IMR-90 (cell line): ENCODE data around the gene DSCAM. TPM values are rescaled to one million over a fixed set of nuclear protein-coding genes. Genes with fewer than 3 reads are reported as not detected.

Experiments used
- ATAC-seq: fragments of 200-7000 bp; cut with Tn5 transposase; 2 replicates; pipeline ENCODE4 v1.9.1; 2020; ENCODE audit warnings: low read depth, mild to moderate bottlenecking, moderate library complexity
- BruUV-seq: library from RNA; stranded (reverse); fragments of 400-500 nt; replicated peaks from 2 replicates; lab custom pipeline; 2021; lab: Mats Ljungman, UMichigan
- CTCF ChIA-PET: fragments of 300-600 bp; formaldehyde crosslinking; extraction: SDS; loops from one replicate; lab custom pipeline; 2021; ENCODE audit warnings: antibody characterized with exemption; lab: Yijun Ruan, JAX
- POLR2A ChIA-PET: fragments of 300-600 bp; sonication (Branson Sonifier 250); formaldehyde crosslinking; loops from one replicate; lab custom pipeline; 2022; ENCODE audit warnings: antibody characterized with exemption; ENCODE audit not compliant: unreplicated experiment; lab: Charles Lee
- DNase-seq: peaks from one replicate; pipeline ENCODE4 v3.0.0; 2013
- H2AFZ ChIP-seq: replicated peaks from 2 replicates; pipeline ENCODE3; 2013; ENCODE audit warnings: low read length, mild to moderate bottlenecking; ENCODE audit not compliant: poor library complexity
- H2AK5ac ChIP-seq: 2 replicates; pipeline ENCODE4 v1.6.1; 2013; ENCODE audit warnings: low read depth, low read length, inconsistent platforms
- H2AK9ac ChIP-seq: replicated peaks from 2 replicates; pipeline ENCODE3; 2013; ENCODE audit warnings: mild to moderate bottlenecking, low read depth, low read length, moderate library complexity; ENCODE audit not compliant: poor library complexity
- H2BK120ac ChIP-seq: 2 replicates; pipeline ENCODE4 v1.6.1; 2013; ENCODE audit warnings: low read depth, low read length, inconsistent platforms
- H2BK15ac ChIP-seq: 3 replicates; pipeline ENCODE4 v1.6.1; 2013; ENCODE audit warnings: low read depth, low read length, inconsistent platforms
- H2BK20ac ChIP-seq: 2 replicates; pipeline ENCODE4 v1.6.1; 2013; ENCODE audit warnings: low read depth, mild to moderate bottlenecking, inconsistent platforms, low read length, moderate library complexity
- H2BK5ac ChIP-seq: 2 replicates; pipeline ENCODE4 v1.6.1; 2013; ENCODE audit warnings: mild to moderate bottlenecking, low read depth, low read length, inconsistent platforms; ENCODE audit not compliant: poor library complexity, severe bottlenecking
- H3K14ac ChIP-seq: replicated peaks from 2 replicates; pipeline ENCODE4 v1.6.1; 2013; ENCODE audit warnings: low read depth, low read length, inconsistent platforms
- H3K18ac ChIP-seq: 2 replicates; pipeline ENCODE4 v1.6.1; 2013; ENCODE audit warnings: low read depth, low read length, control low read depth
- H3K23ac ChIP-seq: 2 replicates; pipeline ENCODE4 v1.6.1; 2013; ENCODE audit warnings: low read depth, low read length, inconsistent platforms
- H3K27ac ChIP-seq: 2 replicates; pipeline ENCODE4 v1.5.1; 2013; ENCODE audit warnings: mild to moderate bottlenecking, control low read depth, low read length; ENCODE audit not compliant: insufficient read depth
- H3K27me3 ChIP-seq: 2 replicates; pipeline ENCODE4 v1.6.1; 2013; ENCODE audit warnings: low read length; ENCODE audit not compliant: control insufficient read depth, insufficient read depth
- H3K36me3 ChIP-seq: 2 replicates; pipeline ENCODE4 v1.6.1; 2013; ENCODE audit warnings: low read length, mixed read lengths; ENCODE audit not compliant: control insufficient read depth, insufficient read depth
- H3K4ac ChIP-seq: 2 replicates; pipeline ENCODE4 v1.6.1; 2013; ENCODE audit warnings: low read depth, low read length, inconsistent platforms
- H3K4me1 ChIP-seq: 2 replicates; pipeline ENCODE4 v1.6.1; 2013; ENCODE audit warnings: low read length, mixed read lengths; ENCODE audit not compliant: control insufficient read depth, insufficient read depth
- H3K4me2 ChIP-seq: 2 replicates; pipeline ENCODE4 v1.6.1; 2013; ENCODE audit warnings: low read depth, mild to moderate bottlenecking, control low read depth, low read length, moderate library complexity
- H3K4me3 ChIP-seq: 2 replicates; pipeline ENCODE4 v1.5.1; 2013; ENCODE audit warnings: low read depth, mild to moderate bottlenecking, control low read depth, low read length, moderate library complexity; ENCODE audit not compliant: insufficient read depth
- H3K56ac ChIP-seq: 2 replicates; pipeline ENCODE4 v1.6.1; 2013; ENCODE audit warnings: low read length, inconsistent platforms; ENCODE audit not compliant: insufficient read depth; ENCODE audit errors: extremely low read depth
- H3K79me1 ChIP-seq, 2 experiments: 2 replicates each; pipeline ENCODE4 v1.6.1; 2013; ENCODE audit warnings: low read length in 2 of 2, inconsistent platforms in 1 of 2, low read depth in 1 of 2
- H3K9ac ChIP-seq: 2 replicates; pipeline ENCODE4 v1.6.1; 2013; ENCODE audit warnings: low read depth, low read length, control low read depth
- H3K9me1 ChIP-seq: 2 replicates; pipeline ENCODE4 v1.6.1; 2013; ENCODE audit warnings: low read length, inconsistent platforms; ENCODE audit not compliant: insufficient read depth
- H3K9me3 ChIP-seq: 2 replicates; pipeline ENCODE4 v1.6.1; 2013; ENCODE audit warnings: low read length; ENCODE audit not compliant: control insufficient read depth, insufficient read depth
- H4K20me1 ChIP-seq: 2 replicates; pipeline ENCODE4 v1.6.1; 2013; ENCODE audit warnings: low read length, inconsistent platforms; ENCODE audit not compliant: insufficient read depth
- H4K5ac ChIP-seq: 2 replicates; pipeline ENCODE4 v1.6.1; 2013; ENCODE audit warnings: mild to moderate bottlenecking, low read depth, low read length, control low read depth
- H4K8ac ChIP-seq, 2 experiments: 2 replicates each; pipeline ENCODE4 v1.6.1; 2013; ENCODE audit warnings: low read depth in 2 of 2, low read length in 2 of 2, control low read depth in 1 of 2, inconsistent platforms in 1 of 2
- H4K91ac ChIP-seq: 2 replicates; pipeline ENCODE4 v1.6.1; 2013; ENCODE audit warnings: low read depth, low read length, inconsistent platforms; ENCODE audit not compliant: insufficient read depth
- BHLHE40 ChIP-seq: fragments of 150-350 bp; IDR thresholded peaks from 2 replicates; pipeline ENCODE4 v1.6.1; 2016; ENCODE audit warnings: mild to moderate bottlenecking, low read depth, low read length
- CEBPB ChIP-seq: IDR thresholded peaks from 2 replicates; pipeline ENCODE4 v1.6.1; 2012; ENCODE audit warnings: low read depth, low read length, improper control_type of control experiment
- CTCF ChIP-seq: conservative IDR thresholded peaks from 2 replicates; pipeline ENCODE4 v1.5.1; 2012; ENCODE audit warnings: mild to moderate bottlenecking, low read depth, low read length, improper control_type of control experiment
- ELK1 ChIP-seq: fragments of 150-350 bp; IDR thresholded peaks from 2 replicates; pipeline ENCODE4 v1.6.1; 2016; ENCODE audit warnings: low read depth, mild to moderate bottlenecking, low read length, moderate library complexity, borderline replicate concordance
- FOS ChIP-seq: fragments of 150-350 bp; IDR thresholded peaks from 2 replicates; pipeline ENCODE4 v1.6.1; 2016; ENCODE audit warnings: low read depth, low read length
- MAZ ChIP-seq: IDR thresholded peaks from 2 replicates; pipeline ENCODE4 v1.6.1; 2012; ENCODE audit warnings: low read depth, mild to moderate bottlenecking, low read length, improper control_type of control experiment, moderate library complexity, borderline replicate concordance
- SMC3 ChIP-seq: fragments of 150-350 bp; IDR thresholded peaks from 2 replicates; pipeline ENCODE4 v1.6.1; 2016; ENCODE audit warnings: low read depth, mild to moderate bottlenecking, antibody characterized with exemption, low read length, moderate library complexity
- WGBS, 2 experiments: methylation state at CpG; one replicate each; pipeline versions ENCODE4 v1.1.5 to v1.1.7; 2013; ENCODE audit warnings: missing lambda C conversion rate in 2 of 2; ENCODE audit not compliant: insufficient read length in 1 of 2; ENCODE audit errors: extremely low coverage in 2 of 2; 5-methylcytosine and 5-hydroxymethylcytosine counted together
- dilution Hi-C: fragments of 300-500 bp; cut with HindIII; formaldehyde crosslinking; loops from one replicate; pipeline ENCODE4 v1.14.3; 2018; ENCODE audit warnings: low sequenced_read_pairs; ENCODE audit not compliant: unreplicated experiment
- in situ Hi-C: fragments of 300-500 bp; cut with MboI; formaldehyde crosslinking; loops from 3 replicates; pipeline ENCODE4 v1.14.3; 2019; ENCODE audit warnings: low sequenced_read_pairs, inconsistent platforms, mixed read lengths
- intact Hi-C: fragments of 100-400 bp; cut with micrococcal nuclease; formaldehyde crosslinking; loops from 2 replicates; pipeline ENCODE4 v1.10.0; 2022
- polyA plus RNA-seq, 3 experiments: library from polyadenylated mRNA; depleted of rRNA; stranded (reverse); fragments of >200 nt; gene quantifications; 2 replicates each; pipeline ENCODE4 v1.2.3, GENCODE V29; 2012; ENCODE audit warnings: low replicate concordance in 1 of 3
- total RNA-seq: library from RNA; depleted of rRNA; stranded (reverse); fragments of >200 nt; gene quantifications from 2 replicates; pipeline ENCODE4 v1.2.3, GENCODE V29; 2012

DSCAM gene
- total and polyA plus RNA-seq, 2 of the 4 experiments (the other 2 are of a cell fraction): under 0.01 to 0.02 TPM

DNA sequence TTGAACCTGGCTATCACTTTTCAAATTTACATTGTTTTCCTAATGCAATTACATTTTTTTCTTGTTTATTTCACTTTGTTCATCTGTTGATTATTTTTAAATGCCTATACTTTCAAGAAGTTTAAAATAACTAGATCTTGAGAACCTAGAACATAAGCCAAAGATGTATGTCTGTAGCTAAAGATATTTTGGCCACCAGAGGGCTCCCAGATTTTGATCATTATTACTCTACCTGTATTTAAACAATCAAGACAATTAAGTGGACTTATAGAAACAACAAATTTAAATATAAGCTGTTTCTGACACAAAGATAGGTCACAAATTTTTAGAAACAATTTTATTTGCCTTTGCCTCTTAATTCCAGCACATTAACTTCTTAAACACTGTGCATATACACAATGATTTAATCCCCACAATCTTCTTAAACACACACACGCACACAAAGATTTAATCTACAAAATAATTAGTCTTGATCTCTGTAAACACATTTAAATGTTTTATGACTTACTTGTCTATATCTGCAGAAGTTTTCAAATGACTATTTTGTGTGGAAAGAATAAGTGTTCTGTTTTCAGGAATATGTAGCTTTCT, 380.0 kb downstream of the DSCAM start:
- H2AFZ ChIP-seq: no peak overlapping the region
- no peak overlapping the region for H3K27ac ChIP-seq
- H2BK120ac ChIP-seq: no peak overlapping the region
- H2AK9ac ChIP-seq: no peak overlapping the region
- H3K23ac ChIP-seq: no peak overlapping the region
- no peak overlapping the region for H3K56ac ChIP-seq
- DNase-seq (no peak), ATAC-seq (no peak)
- H3K14ac ChIP-seq: no peak overlapping the region
- 100% methylated on average over 1 of the region's 1 CpG; no CpG with 5 or more reads in 1 of the 2 experiments for whole genome bisulfite sequencing, 2 experiments
- no peak overlapping the region for H2BK20ac ChIP-seq
- H3K79me1 ChIP-seq: no peaks in the 10 kb centered on the region
- H3K9me3 ChIP-seq: peaks cover 21% of the 10 kb centered on the region
- no peaks in the 10 kb centered on the region for H3K4me1 ChIP-seq
- no peaks in the 10 kb centered on the region for H3K36me3 ChIP-seq
- H2BK5ac ChIP-seq: no peak overlapping the region
- no peaks in the 10 kb centered on the region for H3K9me1 ChIP-seq
- H4K20me1 ChIP-seq: no peaks in the 10 kb centered on the region
- CTCF ChIA-PET: interaction anchor here (0.6 to 1.8 kb wide), 3 partner anchors 12 to 612 kb away, joined by 3 to 9 read pairs (median 3); no protein-coding TSS in a partner anchor
- TF ChIP-seq FOS: no peak
- TF ChIP-seq ELK1: no peak
- TF ChIP-seq SMC3: peak; percentile 34; the same call in 1 of the 2 replicates
- TF ChIP-seq CTCF: peak; percentile 18; the same call in 1 of the 2 replicates
- TF ChIP-seq BHLHE40: no peak
- TF ChIP-seq CEBPB: no peak
- TF ChIP-seq MAZ: no peak
- H3K27me3 ChIP-seq: no peaks in the 10 kb centered on the region
- in situ Hi-C loops: no loop called here
- POLR2A ChIA-PET: no interaction called here
- H3K4me2 ChIP-seq: no peak overlapping the region
- H3K9ac ChIP-seq: no peak overlapping the region
- H3K4ac ChIP-seq: no peak overlapping the region
- H4K5ac ChIP-seq: no peak overlapping the region
- H4K8ac ChIP-seq: no peak overlapping the region
- intact Hi-C loops: no loop called here
- H3K4me3 ChIP-seq: no peak overlapping the region
- no peak overlapping the region for H3K18ac ChIP-seq
- no peak overlapping the region for H4K91ac ChIP-seq
- no peak overlapping the region for H2AK5ac ChIP-seq
- dilution Hi-C loops: no loop called here
- BruUV-seq: no TSS peak
- no peak overlapping the region for H2BK15ac ChIP-seq
